Measurements from ENCODE around the gene TNXB. TPM values are rescaled to one million over a fixed set of nuclear protein-coding genes. Genes with fewer than 3 reads are reported as not detected.
"Not testable (repeated sequence)": the region's sequence is repeated elsewhere in the genome, so short reads cannot be mapped to it uniquely, and the experiment has no call there.

The TNXB gene
- total RNA-seq, 1 experiment from 2014 or later, result 0.22 TPM

- no peak for DNase-seq
- Histone ChIP-seq H3K4me3 (ENCODE audit: low read length) (no peak overlapping the region), H3K79me2 (ENCODE audit: low read length) (no peaks in the 10 kb centered on the region), H3K9ac (ENCODE audit: low read length) (no peak overlapping the region), H2AFZ (ENCODE audit: low read length) (no peak overlapping the region), H3K4me1 (ENCODE audit: low read length) (no peaks in the 10 kb centered on the region), H3K36me3 (ENCODE audit: insufficient read depth, low read length) (no peaks in the 10 kb centered on the region), H3K4me2 (ENCODE audit: low read depth, low read length, poor library complexity, severe bottlenecking) (no peak overlapping the region), H3K9me2 (replicated peaks; ENCODE audit: insufficient read depth, low read length) (no peaks in the 10 kb centered on the region), H3K9me3 (ENCODE audit: low read length) (no peaks in the 10 kb centered on the region), H4K20me1 (ENCODE audit: insufficient read depth, low read depth, low read length) (no peaks in the 10 kb centered on the region), H3K27me3 (ENCODE audit: low read length) (no peaks in the 10 kb centered on the region), H3K27ac (ENCODE audit: low read length) (no peak overlapping the region)
These were observed 38.2 kb downstream of the TNXB start for GRCh38 chr6:32070814-32071543.

GRCh38 chr6:32069878-32070515, 39.1 kb downstream of the TNXB start:
- H2AFZ ChIP-seq (ENCODE audit: low read length), result no peak overlapping the region
- DNase-seq, result no peak

DNA sequence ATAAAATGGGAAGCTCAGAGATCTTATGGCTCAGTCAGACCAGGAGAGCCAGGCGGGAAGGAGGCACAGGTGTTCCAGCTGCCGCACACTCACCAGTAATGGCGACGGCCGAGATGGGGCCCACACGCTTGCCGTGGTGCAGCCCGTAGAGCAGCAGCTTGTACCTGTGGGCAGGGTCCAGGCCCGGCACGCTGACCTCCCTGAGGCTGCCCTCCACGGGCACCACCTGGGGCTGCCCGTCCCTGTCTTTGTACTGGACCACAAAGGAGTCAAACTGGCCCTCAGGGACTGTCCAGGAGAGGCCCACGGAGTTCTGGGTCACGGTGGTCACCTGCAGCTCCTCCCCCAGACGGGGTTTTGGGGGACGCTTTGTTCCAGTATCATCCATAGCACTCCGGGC, 39.7 kb downstream of the TNXB start:
- Histone ChIP-seq H3K79me2 (ENCODE audit: low read length) (no peaks in the 10 kb centered on the region), H3K4me3 (ENCODE audit: low read length) (no peak overlapping the region), H2AFZ (ENCODE audit: low read length) (no peak overlapping the region), H3K9me3 (ENCODE audit: low read length) (no peaks in the 10 kb centered on the region), H3K4me1 (ENCODE audit: low read length) (no peaks in the 10 kb centered on the region), H3K27ac (ENCODE audit: low read length) (no peak overlapping the region), H3K9ac (ENCODE audit: low read length) (no peak overlapping the region), H3K4me2 (ENCODE audit: low read depth, low read length, poor library complexity, severe bottlenecking) (no peak overlapping the region), H4K20me1 (ENCODE audit: insufficient read depth, low read depth, low read length) (no peaks in the 10 kb centered on the region), H3K9me2 (replicated peaks; ENCODE audit: insufficient read depth, low read length) (no peaks in the 10 kb centered on the region), H3K36me3 (ENCODE audit: insufficient read depth, low read length) (no peaks in the 10 kb centered on the region), H3K27me3 (ENCODE audit: low read length) (no peaks in the 10 kb centered on the region)
- DNase-seq, result no peak

More at GRCh38 chr6:32069878-32070515, 39.1 kb downstream of the TNXB start:
- H3K9ac ChIP-seq (ENCODE audit: low read length), result no peak overlapping the region
- no peaks in the 10 kb centered on the region for H3K9me3 ChIP-seq (ENCODE audit: low read length)
- H3K27me3 ChIP-seq (ENCODE audit: low read length), result no peaks in the 10 kb centered on the region
- H3K9me2 ChIP-seq (replicated peaks; ENCODE audit: insufficient read depth, low read length), result no peaks in the 10 kb centered on the region
- H3K4me3 ChIP-seq (ENCODE audit: low read length), result no peak overlapping the region
- H3K79me2 ChIP-seq (ENCODE audit: low read length), result no peaks in the 10 kb centered on the region
- no peaks in the 10 kb centered on the region for H3K36me3 ChIP-seq (ENCODE audit: insufficient read depth, low read length)
- H3K4me1 ChIP-seq (ENCODE audit: low read length), result no peaks in the 10 kb centered on the region
- H3K27ac ChIP-seq (ENCODE audit: low read length), result no peak overlapping the region
- H3K4me2 ChIP-seq (ENCODE audit: low read depth, low read length, poor library complexity, severe bottlenecking), result no peak overlapping the region
- H4K20me1 ChIP-seq (ENCODE audit: insufficient read depth, low read depth, low read length), result no peaks in the 10 kb centered on the region

GRCh38 chr6:32068867-32069266, 40.3 kb downstream of the TNXB start:
- Histone ChIP-seq H2AFZ (ENCODE audit: low read length) (no peak overlapping the region), H3K9me3 (ENCODE audit: low read length) (no peaks in the 10 kb centered on the region), H3K4me3 (ENCODE audit: low read length) (no peak overlapping the region), H3K9me2 (replicated peaks; ENCODE audit: insufficient read depth, low read length) (no peaks in the 10 kb centered on the region), H3K4me1 (ENCODE audit: low read length) (no peaks in the 10 kb centered on the region), H3K9ac (ENCODE audit: low read length) (no peak overlapping the region), H3K4me2 (ENCODE audit: low read depth, low read length, poor library complexity, severe bottlenecking) (no peak overlapping the region), H3K27me3 (ENCODE audit: low read length) (no peaks in the 10 kb centered on the region), H4K20me1 (ENCODE audit: insufficient read depth, low read depth, low read length) (no peaks in the 10 kb centered on the region), H3K36me3 (ENCODE audit: insufficient read depth, low read length) (no peaks in the 10 kb centered on the region), H3K27ac (ENCODE audit: low read length) (no peak overlapping the region), H3K79me2 (ENCODE audit: low read length) (no peaks in the 10 kb centered on the region)
- DNase-seq, result no peak

GRCh38 chr6:32068315-32068714, 40.8 kb downstream of the TNXB start:
- H3K27ac ChIP-seq (ENCODE audit: low read length); H3K9ac ChIP-seq (ENCODE audit: low read length); H3K36me3 ChIP-seq (ENCODE audit: insufficient read depth, low read length); H3K9me2 ChIP-seq (replicated peaks; ENCODE audit: insufficient read depth, low read length); DNase-seq; H3K9me3 ChIP-seq (ENCODE audit: low read length); H4K20me1 ChIP-seq (ENCODE audit: insufficient read depth, low read depth, low read length); H3K27me3 ChIP-seq (ENCODE audit: low read length); H3K79me2 ChIP-seq (ENCODE audit: low read length); H3K4me1 ChIP-seq (ENCODE audit: low read length); H2AFZ ChIP-seq (ENCODE audit: low read length); H3K4me2 ChIP-seq (ENCODE audit: low read depth, low read length, poor library complexity, severe bottlenecking); H3K4me3 ChIP-seq (ENCODE audit: low read length): not testable (repeated sequence)

- not testable (repeated sequence) for DNase-seq; H3K4me2 ChIP-seq (ENCODE audit: low read depth, low read length, poor library complexity, severe bottlenecking); H3K4me1 ChIP-seq (ENCODE audit: low read length); H3K9ac ChIP-seq (ENCODE audit: low read length); H3K27me3 ChIP-seq (ENCODE audit: low read length); H3K27ac ChIP-seq (ENCODE audit: low read length); H3K36me3 ChIP-seq (ENCODE audit: insufficient read depth, low read length); H3K4me3 ChIP-seq (ENCODE audit: low read length); H3K9me3 ChIP-seq (ENCODE audit: low read length); H2AFZ ChIP-seq (ENCODE audit: low read length); H3K79me2 ChIP-seq (ENCODE audit: low read length); H3K9me2 ChIP-seq (replicated peaks; ENCODE audit: insufficient read depth, low read length); H4K20me1 ChIP-seq (ENCODE audit: insufficient read depth, low read depth, low read length)
These were observed 41.6 kb downstream of the TNXB start for GRCh38 chr6:32067521-32067920.

DNA sequence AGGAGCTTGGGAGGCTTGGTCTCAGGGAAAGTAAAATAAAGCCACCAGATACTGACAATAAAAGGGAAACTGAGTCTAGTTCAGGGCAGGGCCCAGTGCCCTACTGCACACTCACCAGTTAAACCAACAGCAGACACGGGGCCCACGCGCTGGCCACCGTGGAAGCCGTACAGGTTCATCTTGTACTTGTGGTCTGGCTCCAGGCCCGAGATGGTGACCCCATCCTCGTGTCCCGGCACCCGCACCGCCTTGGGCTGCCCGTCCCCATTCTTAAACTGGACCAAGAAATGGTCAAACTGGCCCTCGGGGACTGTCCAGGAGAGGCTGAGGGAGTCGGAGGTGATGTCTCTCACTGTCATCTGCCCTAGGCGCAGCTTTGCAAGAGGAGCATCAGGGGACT, 44.4 kb downstream of the TNXB start:
- Histone ChIP-seq H3K27me3 (ENCODE audit: low read length) (no peaks in the 10 kb centered on the region), H3K9me2 (replicated peaks; ENCODE audit: insufficient read depth, low read length) (no peaks in the 10 kb centered on the region), H3K4me3 (ENCODE audit: low read length) (no peak overlapping the region), H3K9ac (ENCODE audit: low read length) (no peak overlapping the region), H3K27ac (ENCODE audit: low read length) (no peak overlapping the region), H3K9me3 (ENCODE audit: low read length) (no peaks in the 10 kb centered on the region), H3K4me2 (ENCODE audit: low read depth, low read length, poor library complexity, severe bottlenecking) (no peak overlapping the region), H3K79me2 (ENCODE audit: low read length) (no peaks in the 10 kb centered on the region), H4K20me1 (ENCODE audit: insufficient read depth, low read depth, low read length) (no peaks in the 10 kb centered on the region), H3K36me3 (ENCODE audit: insufficient read depth, low read length) (no peaks in the 10 kb centered on the region), H3K4me1 (ENCODE audit: low read length) (no peaks in the 10 kb centered on the region), H2AFZ (ENCODE audit: low read length) (no peak overlapping the region)
- no peak for DNase-seq

DNA sequence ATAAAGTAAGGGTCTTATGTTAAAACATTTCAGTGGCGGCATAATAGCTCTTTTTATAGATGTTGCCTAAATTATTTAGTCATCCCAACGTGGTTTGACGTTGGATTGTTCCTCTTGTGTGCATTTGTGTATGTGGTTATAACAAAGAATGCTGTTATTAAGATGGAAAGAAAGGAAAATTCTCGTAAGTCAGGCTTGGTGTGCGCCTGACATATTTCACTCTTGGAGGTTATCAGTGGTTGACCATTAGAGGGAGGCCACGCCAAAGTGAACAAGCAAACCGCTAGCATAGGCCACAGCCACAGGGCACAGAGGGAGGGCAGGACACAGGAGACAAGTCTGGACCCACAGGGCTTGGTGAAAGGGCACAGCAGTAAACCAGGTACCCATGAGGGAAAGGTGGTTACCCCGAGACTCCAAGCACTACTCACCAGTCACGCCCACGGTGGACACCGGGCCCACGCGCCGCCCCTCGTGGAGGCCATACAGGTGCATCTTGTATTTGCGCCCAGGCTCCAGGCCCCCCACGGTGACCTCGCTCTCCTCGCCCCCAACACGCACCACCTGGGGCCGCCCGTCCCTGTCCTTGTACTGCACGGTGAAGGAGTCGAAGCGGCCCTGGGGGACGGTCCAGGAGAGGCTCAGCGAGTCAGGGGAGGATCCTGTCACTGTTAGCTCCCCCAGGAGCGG, 48.0 kb downstream of the TNXB start:
- Histone ChIP-seq H3K9me3 (ENCODE audit: low read length) (no peaks in the 10 kb centered on the region), H3K27me3 (ENCODE audit: low read length) (no peaks in the 10 kb centered on the region), H3K9ac (ENCODE audit: low read length) (no peak overlapping the region), H3K36me3 (ENCODE audit: insufficient read depth, low read length) (no peaks in the 10 kb centered on the region), H3K9me2 (replicated peaks; ENCODE audit: insufficient read depth, low read length) (no peaks in the 10 kb centered on the region), H3K4me2 (ENCODE audit: low read depth, low read length, poor library complexity, severe bottlenecking) (no peak overlapping the region), H3K4me3 (ENCODE audit: low read length) (no peak overlapping the region), H4K20me1 (ENCODE audit: insufficient read depth, low read depth, low read length) (no peaks in the 10 kb centered on the region), H3K79me2 (ENCODE audit: low read length) (no peaks in the 10 kb centered on the region), H2AFZ (ENCODE audit: low read length) (no peak overlapping the region), H3K4me1 (ENCODE audit: low read length) (no peaks in the 10 kb centered on the region), H3K27ac (ENCODE audit: low read length) (no peak overlapping the region)
- DNase-seq, result no peak
